Measurements from ENCODE around the gene TCEA2.

TCEA2 gene

GRCh38 chr20:64049878-64050260, 13.1 kb upstream of the TCEA2 start:
- no peak for DNase-seq

- no peak for DNase-seq
These were observed 12.6 kb upstream of the TCEA2 start for GRCh38 chr20:64050261-64051032.

- no peak for DNase-seq
These were observed 12.0 kb upstream of the TCEA2 start for GRCh38 chr20:64051033-64051452.

DNA sequence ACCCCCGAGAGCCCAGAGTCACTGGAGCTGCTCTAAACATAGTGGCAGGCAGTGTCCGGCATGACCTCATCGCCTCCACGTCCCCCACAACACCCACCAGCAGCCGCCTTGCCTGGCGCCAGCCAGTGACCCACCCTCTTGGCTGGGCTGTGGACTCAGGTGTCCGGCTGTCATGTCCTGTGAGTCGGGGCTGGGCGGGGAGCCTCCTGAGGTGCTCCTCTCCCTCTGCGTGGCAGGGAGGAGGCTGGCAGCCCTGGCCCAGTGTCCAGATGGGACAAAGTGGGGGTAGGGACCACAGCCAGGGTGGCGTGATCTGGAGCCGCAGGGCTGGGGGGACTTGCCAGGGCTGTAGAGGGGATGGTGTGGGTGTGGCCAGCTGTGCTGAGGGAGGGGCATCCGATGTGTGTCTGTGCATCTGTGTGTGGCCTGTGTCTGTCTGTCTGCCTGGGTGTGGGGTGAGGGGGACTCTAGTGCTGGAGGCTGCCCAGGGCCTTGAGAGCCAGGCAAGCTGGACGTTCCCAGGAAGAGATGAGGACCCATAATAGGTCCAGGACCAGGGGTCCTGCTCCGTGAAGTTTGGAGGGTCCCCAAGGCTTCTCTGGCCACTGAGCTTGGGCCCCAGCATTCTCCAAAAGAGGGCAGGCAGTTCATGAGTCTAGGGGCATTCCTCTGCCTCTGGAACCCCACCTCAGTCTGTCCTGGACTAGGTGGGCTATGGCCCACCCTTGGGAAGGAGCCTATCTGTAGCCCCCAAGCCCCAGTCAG, 11.3 kb upstream of the TCEA2 start:
- no peak for DNase-seq

DNA sequence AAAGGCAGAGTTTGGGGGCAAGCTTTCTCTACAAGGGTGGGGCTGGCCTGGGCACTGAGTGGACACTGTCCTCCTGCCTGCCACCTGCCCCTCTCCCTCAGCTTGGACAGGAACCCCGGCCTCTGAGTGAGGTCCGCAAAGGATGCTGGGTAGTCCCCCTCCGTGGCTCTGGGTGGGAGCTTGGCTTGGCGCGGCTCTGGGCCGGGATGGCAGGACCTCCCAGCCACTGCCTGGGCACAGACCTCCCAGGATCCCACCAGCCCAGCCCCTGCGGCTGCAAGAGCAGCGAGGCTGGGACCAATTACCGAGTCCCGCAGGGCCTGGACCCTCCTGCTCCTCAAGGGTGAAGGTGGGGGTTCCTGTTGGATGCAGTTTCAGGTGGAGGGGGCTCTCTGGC, 10.7 kb upstream of the TCEA2 start:
- no peak for DNase-seq

DNA sequence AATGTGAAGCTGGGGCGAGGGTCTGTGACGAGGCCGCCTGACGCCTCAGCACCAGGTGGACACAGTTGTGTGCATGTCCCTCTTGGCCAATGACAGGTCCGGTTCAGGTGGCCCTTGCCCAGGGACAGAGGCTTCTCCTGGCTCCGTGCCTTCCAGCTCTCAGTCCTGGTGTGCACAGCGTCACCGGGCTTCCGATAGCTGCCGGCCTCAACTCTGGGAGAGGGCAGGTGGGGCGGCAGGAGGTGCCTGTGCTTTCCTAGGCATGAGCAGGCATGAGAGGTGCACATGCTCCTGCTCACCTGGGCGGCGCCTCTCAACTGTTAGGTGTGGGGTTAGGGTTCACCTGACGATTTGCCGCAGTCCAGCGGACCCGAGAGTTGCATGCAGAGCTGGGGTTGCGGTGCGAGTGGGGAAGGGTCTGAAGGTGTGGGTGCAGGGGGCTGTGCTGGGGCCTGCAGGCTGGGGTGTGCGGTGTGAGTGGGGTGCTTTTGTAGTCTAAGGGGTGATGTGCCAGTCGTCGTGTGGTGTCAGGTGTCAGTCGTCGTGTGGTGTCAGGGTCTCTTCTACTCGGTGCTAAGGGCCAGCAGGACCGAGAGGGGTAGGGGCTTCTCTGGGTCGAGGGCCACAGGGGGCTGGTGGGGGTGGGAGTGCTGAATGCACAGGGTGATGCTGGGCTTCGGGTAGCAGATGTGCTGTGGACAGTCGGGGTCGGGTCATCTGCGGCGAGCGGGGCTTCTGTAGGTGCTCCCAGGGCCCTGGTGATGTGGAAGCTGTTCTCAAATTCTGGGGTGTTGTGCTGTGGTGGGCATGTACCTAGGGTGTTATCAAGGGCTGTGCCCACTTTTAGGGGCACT, 9.8 kb upstream of the TCEA2 start:
- no peak for DNase-seq

DNA sequence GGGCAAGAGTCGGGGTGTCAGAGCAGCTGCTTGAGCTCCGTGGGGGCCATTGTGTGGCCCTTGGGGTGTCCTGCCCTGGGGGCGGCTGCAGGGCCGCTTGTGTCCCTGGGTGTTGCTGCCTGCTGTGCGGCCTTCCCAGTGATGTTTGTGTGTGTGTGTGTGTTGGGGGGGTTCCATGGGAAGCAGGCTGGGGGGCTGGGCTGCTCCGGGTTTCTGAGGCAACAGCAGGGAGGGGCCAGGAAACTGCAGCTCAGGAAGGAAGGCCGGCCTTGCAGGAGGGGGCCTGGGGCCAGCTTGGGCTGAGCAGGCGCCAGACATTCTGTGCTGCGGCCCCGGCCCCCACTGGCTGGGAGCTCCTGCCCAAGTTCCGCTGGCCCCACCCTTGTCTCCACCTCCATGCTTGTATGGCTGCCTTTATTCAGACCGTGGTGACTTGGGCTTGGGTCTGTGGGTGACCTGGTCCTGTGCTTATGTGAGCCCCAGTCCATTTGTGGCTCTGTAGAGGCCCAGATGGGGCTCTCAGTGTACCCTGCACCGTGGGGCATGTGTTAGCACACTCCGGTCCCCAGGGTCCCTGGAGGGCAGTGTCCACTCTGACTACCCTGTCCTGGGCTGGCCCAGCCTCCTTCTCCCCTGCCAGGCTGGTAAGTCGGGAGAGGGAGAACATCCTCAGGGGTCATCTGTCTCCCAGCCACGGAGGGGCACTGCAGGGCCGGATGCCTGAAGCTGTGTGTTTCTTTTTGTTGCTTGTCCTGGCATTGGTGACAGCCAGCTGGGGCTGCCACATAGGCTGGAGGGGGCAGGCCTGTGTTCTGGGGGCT, 8.9 kb upstream of the TCEA2 start:
- DNase-seq = no peak

- no peak for DNase-seq
These were observed 7.6 kb upstream of the TCEA2 start for GRCh38 chr20:64055396-64055892.

GRCh38 chr20:64055893-64056638, 6.9 kb upstream of the TCEA2 start:
- no peak for DNase-seq

DNA sequence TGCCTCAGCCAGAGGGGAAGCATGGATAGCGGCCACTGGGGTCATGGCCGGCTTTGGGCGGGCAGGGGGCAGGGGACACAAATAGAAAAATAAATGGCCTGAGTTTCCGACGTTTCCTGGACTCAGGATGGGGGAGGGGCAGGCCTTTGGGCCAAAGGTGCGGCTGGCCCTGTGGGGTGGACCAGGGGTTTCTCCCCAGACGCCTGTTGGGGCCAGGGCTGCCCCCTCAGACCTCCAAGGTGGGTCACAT, 6.4 kb upstream of the TCEA2 start:
- DNase-seq = no peak

GRCh38 chr20:64056889-64057627, 5.9 kb upstream of the TCEA2 start:
- no peak for DNase-seq

- no peak for DNase-seq
These were observed 5.1 kb upstream of the TCEA2 start for GRCh38 chr20:64057628-64058498.

GRCh38 chr20:64058536-64058935, 4.5 kb upstream of the TCEA2 start:
- DNase-seq = no peak

DNA sequence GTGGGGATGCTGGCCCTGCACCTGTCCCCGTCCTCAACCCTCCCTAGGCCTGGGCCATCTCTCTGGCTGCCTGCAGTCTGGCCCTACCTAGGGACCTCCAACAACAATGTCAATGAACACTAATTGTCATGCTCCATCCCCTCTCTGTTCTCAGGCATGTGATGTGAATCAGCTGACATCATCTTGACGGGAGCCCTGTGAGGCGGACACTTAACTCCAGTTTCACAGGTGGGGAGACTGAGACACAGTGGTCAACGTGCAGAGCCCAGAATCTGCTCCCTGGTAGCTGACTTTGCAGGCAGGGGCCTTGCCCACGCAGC, 762 bp upstream of the TCEA2 start:
- no peak for DNase-seq

- no peak for DNase-seq
These were observed 569 bp downstream of the TCEA2 start for GRCh38 chr20:64063389-64064144.

- no peak for DNase-seq
These were observed 1.2 kb downstream of the TCEA2 start for GRCh38 chr20:64064145-64064698.

- DNase-seq = no peak
These were observed 2.3 kb downstream of the TCEA2 start for GRCh38 chr20:64065062-64065973.

GRCh38 chr20:64065974-64066343, 3.0 kb downstream of the TCEA2 start:
- DNase-seq = no peak

Data from amniotic stem cell (primary cell).